ENCODE data around the gene PRXL2C. TPM values are rescaled to one million over a fixed set of nuclear protein-coding genes. Genes with fewer than 3 reads are reported as not detected.
"Not testable (repeated sequence)": the region's sequence is repeated elsewhere in the genome, so short reads cannot be mapped to it uniquely, and the experiment has no call there.

PRXL2C gene
- total RNA-seq, 2 donors from 2014 or later = 5.6 to 7.8 TPM

DNA sequence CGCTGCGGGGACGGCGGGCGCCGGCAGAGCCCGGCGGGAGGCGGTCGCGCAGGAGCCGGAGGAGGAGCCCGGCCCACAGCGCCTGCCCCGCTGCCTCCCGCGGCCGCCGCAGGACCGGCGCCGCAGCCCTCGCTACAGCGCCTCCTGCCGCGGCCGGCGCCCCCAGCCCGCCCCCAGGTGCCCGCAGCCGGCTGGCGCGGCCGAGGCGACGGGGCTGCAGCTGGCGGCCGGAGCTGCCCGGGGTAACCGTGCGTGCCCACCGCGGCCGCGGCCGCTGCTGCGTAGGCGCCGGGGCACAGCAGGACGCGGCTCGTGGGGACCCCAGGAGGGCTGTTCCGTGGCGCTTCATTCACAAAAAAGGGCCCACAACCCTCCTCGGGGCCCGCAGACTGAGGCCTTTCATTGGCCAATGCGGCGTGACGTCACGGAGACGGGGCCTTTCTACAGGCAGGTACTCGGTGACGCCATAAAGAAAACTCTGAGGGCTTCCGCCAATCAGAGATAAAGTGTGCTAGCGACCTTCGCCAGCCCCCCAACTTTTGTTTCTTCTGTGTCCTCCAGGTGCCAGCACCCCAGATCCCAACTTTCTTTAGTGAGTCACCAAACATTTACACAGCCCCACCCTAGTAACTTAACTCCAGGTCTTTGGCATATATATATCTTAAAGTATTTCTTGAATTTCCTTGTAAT, 35.5 kb downstream of the PRXL2C start, which contains the start of gene CDC14B:
Gene CDC14B, minus strand, starts transcription at position 353 of the 690 bp plus-strand sequence. CDS start 465 bp downstream, outside the sequence.
- DNase-seq (ENCODE audit: low spot score in 2 of 2) (peak; percentile 72 to 74), ATAC-seq (peak; percentile 86 to 88)
- Mint-ChIP-seq H3K36me3 (peaks cover 0 to 7% of the 10 kb centered on the region in 2 donors), H3K27ac (no peak within 1 kb of the TSS), H3K9me3 (no peaks in the 10 kb centered on the region)

GRCh38 chr9:96619124-96619465, 36.0 kb downstream of the PRXL2C start:
- no peaks in the 10 kb centered on the region for H3K9me3 Mint-ChIP-seq
- ATAC-seq (peak in 1 of 2 donors; percentile 8), DNase-seq (ENCODE audit: low spot score in 2 of 2) (no peak)
- H3K27ac Mint-ChIP-seq = no peak overlapping the region
- H3K36me3 Mint-ChIP-seq = peaks cover 0 to 7% of the 10 kb centered on the region in 2 donors

GRCh38 chr9:96618209-96619123, 36.7 kb downstream of the PRXL2C start:
- ATAC-seq (peak in 1 of 2 donors; percentile 19), DNase-seq (ENCODE audit: low spot score in 2 of 2) (peak in 1 of 2 donors; percentile 7)
- Mint-ChIP-seq H3K9me3 (no peaks in the 10 kb centered on the region), H3K27ac (no peak overlapping the region), H3K36me3 (peaks cover 0 to 7% of the 10 kb centered on the region in 2 donors)

DNA sequence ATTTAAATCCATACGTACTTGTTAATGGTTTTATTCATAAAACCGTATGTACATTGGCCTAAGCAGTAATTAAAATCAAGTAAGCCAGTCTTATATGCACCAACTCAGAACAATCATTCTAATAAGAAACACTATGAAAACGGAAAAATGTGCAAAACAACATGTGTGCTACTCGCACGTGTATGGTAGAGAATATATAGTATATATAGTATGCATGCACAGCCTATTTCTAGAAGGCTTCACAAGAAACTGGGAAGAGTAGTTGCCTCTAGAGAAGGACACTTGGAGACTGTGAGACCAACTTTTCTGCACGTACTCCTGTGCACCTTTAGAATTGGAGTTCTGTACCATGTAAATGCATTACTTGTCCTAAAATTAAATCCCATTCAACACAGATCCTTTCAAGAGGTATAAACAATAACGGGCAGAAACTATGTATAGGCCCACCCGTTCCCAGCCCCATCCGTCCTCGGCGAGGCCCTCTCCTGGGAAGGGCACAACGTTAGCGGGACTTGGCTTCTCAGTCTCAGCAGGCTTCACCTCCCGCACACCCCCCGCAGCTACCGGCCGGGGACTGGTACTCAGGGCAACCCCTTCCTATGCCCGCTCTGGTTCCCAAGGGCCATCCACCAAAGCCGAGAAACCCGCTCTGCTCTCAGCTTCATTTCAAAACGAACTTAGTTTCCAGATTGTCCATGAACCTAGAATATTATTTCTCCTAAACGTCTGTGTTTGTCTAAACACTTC, 37.5 kb downstream of the PRXL2C start:
- Mint-ChIP-seq H3K9me3 (no peaks in the 10 kb centered on the region), H3K27ac (no peak overlapping the region), H3K36me3 (peaks cover 0 to 7% of the 10 kb centered on the region in 2 donors)
- DNase-seq (ENCODE audit: low spot score in 2 of 2) = no peak
- ATAC-seq = no peak

DNA sequence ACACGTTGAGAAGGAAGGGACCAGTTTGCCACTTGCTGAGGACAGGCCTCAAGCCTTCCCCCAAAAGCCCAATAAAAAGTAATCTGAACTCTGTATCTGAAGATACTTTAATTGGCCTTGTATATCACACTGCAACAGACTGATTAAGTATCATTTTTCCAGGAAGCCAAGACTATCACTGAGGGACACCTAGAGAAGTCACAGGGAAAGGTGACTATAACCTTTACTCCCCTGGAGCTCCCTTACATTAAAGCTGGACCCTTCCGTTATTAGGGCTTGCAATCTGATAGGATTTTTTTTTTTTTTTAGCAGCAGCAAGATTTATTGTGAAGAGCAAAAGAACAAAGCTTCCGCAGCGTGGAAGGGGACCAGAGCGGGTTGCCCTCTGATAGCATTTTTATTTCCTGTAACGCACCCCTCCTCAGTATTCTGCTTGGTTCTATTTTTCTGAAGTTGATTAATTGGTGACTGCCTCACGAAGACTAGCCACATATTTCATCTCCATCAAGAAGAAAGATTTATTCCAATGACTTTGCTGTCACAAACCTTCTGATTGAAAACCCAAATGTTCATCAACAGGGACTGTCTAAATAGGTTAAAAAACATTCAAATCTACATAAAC, 38.2 kb downstream of the PRXL2C start:
- DNase-seq (ENCODE audit: low spot score in 2 of 2) = no peak
- Mint-ChIP-seq H3K27ac (no peak overlapping the region), H3K36me3 (peaks cover 0 to 7% of the 10 kb centered on the region in 2 donors), H3K9me3 (no peaks in the 10 kb centered on the region)
- ATAC-seq = no peak

DNA sequence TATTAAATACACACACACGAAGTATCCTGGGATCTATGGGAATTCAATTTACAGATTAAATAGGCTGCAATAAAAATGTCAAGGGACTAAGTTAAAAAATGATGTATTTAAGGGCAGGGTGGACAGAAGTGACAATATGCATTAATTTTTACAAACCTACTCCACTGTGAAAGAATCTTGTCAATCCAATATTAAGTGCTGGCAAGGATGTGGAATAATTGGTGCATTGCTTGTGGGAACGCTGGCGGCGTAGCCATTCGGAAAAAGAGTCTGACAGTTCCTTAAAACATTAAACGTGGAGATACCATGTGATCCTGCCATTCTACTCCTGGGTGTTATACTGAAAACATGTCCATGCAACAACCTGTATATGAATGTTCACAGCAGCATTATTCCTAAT, 39.7 kb downstream of the PRXL2C start:
- Mint-ChIP-seq H3K27ac (no peak overlapping the region), H3K9me3 (no peaks in the 10 kb centered on the region), H3K36me3 (peaks cover 0 to 3% of the 10 kb centered on the region in 2 donors)
- ATAC-seq (no peak), DNase-seq (ENCODE audit: low spot score in 2 of 2) (no peak)

- not testable (repeated sequence) for H3K27ac Mint-ChIP-seq, ATAC-seq
Observed at GRCh38 chr9:96614664-96615063, 40.5 kb downstream of the PRXL2C start.

DNA sequence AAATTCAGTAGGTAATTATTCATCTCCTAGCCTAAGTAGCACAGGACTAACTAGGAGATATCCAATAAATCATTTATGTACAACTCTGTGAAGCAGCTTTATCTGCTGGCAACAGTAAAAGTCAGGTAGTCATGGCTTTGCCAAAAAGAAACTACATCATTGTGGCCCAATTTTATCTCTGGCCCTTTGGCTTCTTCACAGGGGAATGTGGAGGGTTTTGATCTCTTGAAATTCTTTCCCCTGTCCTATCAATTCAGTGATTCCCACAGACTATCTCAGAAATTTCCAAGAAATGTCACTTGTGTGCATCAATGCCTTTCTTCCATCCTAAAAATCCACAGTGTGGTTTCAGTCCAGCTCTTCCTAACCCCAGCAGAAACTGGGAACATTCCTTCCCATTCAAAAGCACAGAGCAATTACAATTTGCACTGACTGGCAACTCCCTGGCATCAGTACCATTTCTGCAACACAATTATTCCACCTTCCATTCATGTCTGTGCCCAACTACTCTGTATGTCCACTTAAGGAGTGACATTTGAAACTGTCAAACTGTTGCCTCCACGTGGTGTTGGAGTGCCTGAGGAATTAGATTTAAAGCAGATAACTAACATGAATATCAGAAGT, 42.0 kb downstream of the PRXL2C start:
- no peak for DNase-seq (ENCODE audit: low spot score in 2 of 2)
- Mint-ChIP-seq H3K27ac (no peak overlapping the region), H3K36me3 (no peaks in the 10 kb centered on the region)

More at GRCh38 chr9:96614664-96615063, 40.5 kb downstream of the PRXL2C start:
- H3K9me3 Mint-ChIP-seq; H3K36me3 Mint-ChIP-seq; DNase-seq (ENCODE audit: low spot score in 2 of 2): not testable (repeated sequence)

DNA sequence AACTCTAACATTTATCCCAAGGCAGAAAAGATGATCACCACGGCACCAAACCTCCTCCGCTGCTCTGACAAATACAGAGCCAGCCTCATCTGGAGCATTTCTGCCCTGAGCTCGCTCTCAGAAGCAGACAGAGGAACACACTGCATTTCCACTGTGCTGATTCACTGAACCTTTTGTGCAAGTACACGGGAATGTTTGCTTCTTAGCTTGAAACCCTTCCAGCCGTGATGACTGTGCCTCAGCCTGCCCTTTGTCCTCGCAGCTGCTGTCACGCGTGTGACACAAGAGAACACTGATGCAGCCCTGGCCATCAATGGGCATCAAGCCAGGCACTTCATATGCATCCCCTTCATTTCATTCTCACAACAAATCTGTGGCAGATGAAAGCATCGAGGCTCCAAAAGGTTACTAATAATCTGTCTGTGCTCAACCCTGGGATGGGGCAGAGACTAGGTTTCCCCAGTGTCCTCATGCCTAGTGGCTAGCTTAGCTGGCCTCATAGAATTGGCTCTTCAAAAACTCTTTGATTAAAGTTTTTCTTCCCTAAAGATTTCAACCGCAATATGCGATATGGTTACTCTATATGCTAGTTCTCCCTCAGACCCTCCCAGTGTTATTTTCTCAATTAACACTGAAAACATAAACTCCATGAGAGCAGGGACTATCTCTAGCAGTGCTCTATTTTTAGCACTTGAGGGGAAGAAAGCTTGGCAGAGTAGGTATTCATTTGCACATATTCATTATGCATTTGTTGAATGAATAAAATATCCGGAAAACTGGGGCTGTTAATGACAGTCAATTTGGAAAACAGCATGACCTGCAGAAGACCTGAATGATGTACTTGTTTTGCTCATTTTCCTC, 42.8 kb downstream of the PRXL2C start:
- H3K9me3 Mint-ChIP-seq = no peaks in the 10 kb centered on the region
- H3K27ac Mint-ChIP-seq = no peak overlapping the region
- DNase-seq (ENCODE audit: low spot score in 2 of 2) = no peak
- H3K36me3 Mint-ChIP-seq = no peaks in the 10 kb centered on the region
- no peak for ATAC-seq

More for the DNA sequence above, 42.0 kb downstream of the PRXL2C start:
- H3K9me3 Mint-ChIP-seq = no peaks in the 10 kb centered on the region
- ATAC-seq = no peak

DNA sequence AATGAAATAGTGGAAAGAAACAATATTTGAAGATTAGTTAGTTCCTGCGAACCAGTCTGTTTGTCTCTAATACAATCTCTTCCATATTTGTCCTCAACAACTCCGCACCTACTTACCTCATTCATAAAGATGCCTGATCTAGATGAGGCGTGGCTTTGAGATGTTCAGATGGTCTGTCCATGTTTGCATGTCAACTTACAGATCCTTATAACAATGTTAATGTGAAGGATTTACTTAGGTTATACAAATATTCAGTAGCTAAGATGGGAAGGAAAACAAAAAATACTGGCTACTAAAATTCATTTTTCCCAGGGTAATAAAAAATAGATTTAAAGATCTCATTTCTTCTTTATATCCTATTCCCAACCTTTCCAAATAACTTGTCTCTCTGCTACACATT, 43.8 kb downstream of the PRXL2C start:
- DNase-seq (ENCODE audit: low spot score in 2 of 2) (no peak), ATAC-seq (no peak)
- H3K36me3 Mint-ChIP-seq = no peaks in the 10 kb centered on the region

GRCh38 chr9:96609732-96610131, 45.4 kb downstream of the PRXL2C start:
- Mint-ChIP-seq H3K36me3 (no peaks in the 10 kb centered on the region), H3K9me3 (no peaks in the 10 kb centered on the region), H3K27ac (no peak overlapping the region)
- no peak for ATAC-seq
- DNase-seq (ENCODE audit: low spot score in 2 of 2) = no peak

More for the DNA sequence above, 43.8 kb downstream of the PRXL2C start:
- Mint-ChIP-seq H3K27ac (no peak overlapping the region), H3K9me3 (no peaks in the 10 kb centered on the region)

DNA sequence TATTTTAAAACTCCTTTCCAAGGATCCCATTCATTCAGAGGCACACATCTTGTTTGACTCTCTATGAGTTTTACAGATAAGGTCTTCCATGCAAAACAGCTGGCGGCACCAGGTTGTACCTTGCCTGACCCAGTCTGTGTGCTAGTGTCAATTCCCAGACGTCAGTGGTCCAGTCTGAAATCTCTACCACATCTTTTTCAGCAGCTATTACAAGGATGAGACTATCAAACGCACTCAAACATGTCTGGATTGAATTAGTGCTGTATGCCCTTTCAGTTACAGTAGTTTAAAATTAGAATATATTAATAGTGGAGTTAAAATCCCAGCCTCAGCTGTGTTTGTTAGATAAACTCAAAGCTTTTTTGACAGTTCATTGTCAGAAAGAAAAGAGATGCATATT, 47.1 kb downstream of the PRXL2C start:
- DNase-seq (ENCODE audit: low spot score in 2 of 2) (no peak), ATAC-seq (no peak)
- no peak overlapping the region for H3K27ac Mint-ChIP-seq
- no peaks in the 10 kb centered on the region for H3K36me3 Mint-ChIP-seq
- no peaks in the 10 kb centered on the region for H3K9me3 Mint-ChIP-seq

GRCh38 chr9:96605328-96605727, 49.8 kb downstream of the PRXL2C start:
- ATAC-seq (no peak), DNase-seq (ENCODE audit: low spot score in 2 of 2) (no peak)
- H3K27ac Mint-ChIP-seq = no peak overlapping the region

DNA sequence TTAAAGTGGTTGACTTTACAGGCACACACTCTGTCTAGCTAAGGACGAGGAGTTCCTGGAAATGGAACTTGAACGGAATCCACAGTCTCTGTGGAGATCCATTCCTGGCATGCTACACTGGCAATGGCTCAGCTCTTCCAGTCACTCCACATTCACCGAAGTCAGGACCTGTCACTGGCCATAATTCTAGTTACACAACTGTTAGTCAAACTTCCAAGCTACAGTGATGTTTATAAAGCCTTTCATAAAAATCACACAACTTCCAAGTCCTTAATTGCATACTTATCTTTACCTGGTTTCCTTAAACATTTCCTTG, 51.2 kb downstream of the PRXL2C start:
- no peak overlapping the region for H3K27ac Mint-ChIP-seq
- no peaks in the 10 kb centered on the region for H3K36me3 Mint-ChIP-seq
- DNase-seq (ENCODE audit: low spot score in 2 of 2) = no peak
- no peaks in the 10 kb centered on the region for H3K9me3 Mint-ChIP-seq
- ATAC-seq = no peak

More at GRCh38 chr9:96605328-96605727, 49.8 kb downstream of the PRXL2C start:
- Mint-ChIP-seq H3K36me3 (no peaks in the 10 kb centered on the region), H3K9me3 (no peaks in the 10 kb centered on the region)

GRCh38 chr9:96603305-96604003, 51.7 kb downstream of the PRXL2C start:
- no peak for DNase-seq (ENCODE audit: low spot score in 2 of 2)
- Mint-ChIP-seq H3K36me3 (no peaks in the 10 kb centered on the region), H3K9me3 (no peaks in the 10 kb centered on the region), H3K27ac (no peak overlapping the region)
- ATAC-seq = no peak
